ENCODE data around the gene LARP4B. TPM values are rescaled to one million over a fixed set of nuclear protein-coding genes. Genes with fewer than 3 reads are reported as not detected.

The LARP4B gene
- polyA plus RNA-seq (14.2 and 15.7 TPM in 2 replicates), polyA minus RNA-seq (40.2 and 45.4 TPM in 2 replicates)

- H2AFZ ChIP-seq (ENCODE audit: low read depth, low read length), result peak within 1 kb of the TSS; percentile 91
- TF ChIP-seq TAF1 (IDR thresholded peaks at IDR 0.05; ENCODE audit: low read depth) (peak; percentile 81), EP300 (conservative IDR thresholded peaks at IDR 0.05; ENCODE audit: poor library complexity, severe bottlenecking) (peak; percentile 32), REST (IDR thresholded peaks at IDR 0.05; ENCODE audit: borderline replicate concordance) (no peak), MXI1 (conservative IDR thresholded peaks at IDR 0.05; ENCODE audit: poor library complexity, severe bottlenecking) (peak; percentile 78), SMC3 (conservative IDR thresholded peaks at IDR 0.05; ENCODE audit: poor library complexity) (no peak), EZH2 (IDR thresholded peaks at IDR 0.05; ENCODE audit: borderline replicate concordance, insufficient read depth, low read length, poor library complexity, severe bottlenecking) (no peak), RAD21 (conservative IDR thresholded peaks at IDR 0.05) (no peak), CTCF (IDR thresholded peaks at IDR 0.05; ENCODE audit: poor library complexity, severe bottlenecking) (no peak), POLR2AphosphoS5 (IDR thresholded peaks at IDR 0.05) (peak; percentile 65)
- no peaks in the 10 kb centered on the region for H3K9me3 ChIP-seq (ENCODE audit: low read length)
- H3K4me2 ChIP-seq (ENCODE audit: low read length), result peak within 1 kb of the TSS; percentile 98
- peaks cover 7% of the 10 kb centered on the region for H4K20me1 ChIP-seq (ENCODE audit: insufficient read depth)
- peak within 1 kb of the TSS; percentile 81 for H3K4me3 ChIP-seq (ENCODE audit: low read length)
- H3K9me2 ChIP-seq (ENCODE audit: insufficient read depth, low read length), result no peaks in the 10 kb centered on the region
- peaks cover 40% of the 10 kb centered on the region for H3K79me2 ChIP-seq (replicated peaks; ENCODE audit: insufficient read depth, low read length)
- peaks cover 4% of the 10 kb centered on the region for H3F3A ChIP-seq (ENCODE audit: insufficient read depth, low read length, poor library complexity, severe bottlenecking)
- peak within 1 kb of the TSS; percentile 92 for H3K9ac ChIP-seq (ENCODE audit: low read length)
- H3K27me3 ChIP-seq (ENCODE audit: insufficient read depth, low read depth, low read length), result no peaks in the 10 kb centered on the region
- H3K27ac ChIP-seq (ENCODE audit: low read length), result peak within 1 kb of the TSS; percentile 78
- H3K36me3 ChIP-seq (ENCODE audit: insufficient read depth, low read length), result no peaks in the 10 kb centered on the region
Measured at GRCh38 chr10:931326-932318, at the start of gene LARP4B. LARP4B (minus strand) TSS chr10:931705; CDS start chr10:885721, 45,984 bp downstream.

GRCh38 chr10:980468-981093 lies 49.1 kb upstream of the LARP4B start:
- Histone ChIP-seq H3K9me2 (ENCODE audit: insufficient read depth, low read length) (no peaks in the 10 kb centered on the region), H3K79me2 (replicated peaks; ENCODE audit: insufficient read depth, low read length) (no peaks in the 10 kb centered on the region), H4K20me1 (ENCODE audit: insufficient read depth) (no peaks in the 10 kb centered on the region), H3K27ac (ENCODE audit: low read length) (no peak overlapping the region), H3K27me3 (ENCODE audit: insufficient read depth, low read depth, low read length) (no peaks in the 10 kb centered on the region), H2AFZ (ENCODE audit: low read depth, low read length) (no peak overlapping the region), H3F3A (ENCODE audit: insufficient read depth, low read length, poor library complexity, severe bottlenecking) (no peaks in the 10 kb centered on the region), H3K4me3 (ENCODE audit: low read length) (no peak overlapping the region), H3K4me2 (ENCODE audit: low read length) (no peak overlapping the region), H3K9ac (ENCODE audit: low read length) (no peak overlapping the region), H3K36me3 (ENCODE audit: insufficient read depth, low read length) (no peaks in the 10 kb centered on the region), H3K9me3 (ENCODE audit: low read length) (no peaks in the 10 kb centered on the region)
- TF ChIP-seq EZH2 (IDR thresholded peaks at IDR 0.05; ENCODE audit: borderline replicate concordance, insufficient read depth, low read length, poor library complexity, severe bottlenecking) (no peak), MXI1 (conservative IDR thresholded peaks at IDR 0.05; ENCODE audit: poor library complexity, severe bottlenecking) (no peak), RAD21 (conservative IDR thresholded peaks at IDR 0.05) (no peak)
